H9 (cell line): ENCODE measurements around the gene CROCC. TPM values are rescaled to one million over a fixed set of nuclear protein-coding genes. Genes with fewer than 3 reads are reported as not detected.
"Not testable (repeated sequence)": the region's sequence is repeated elsewhere in the genome, so short reads cannot be mapped to it uniquely, and the experiment has no call there.

Source experiments
- DNase-seq: peaks from one replicate; pipeline ENCODE4 v3.0.0-alpha.2; 2017
- H2AFZ ChIP-seq: one replicate; pipeline ENCODE4 v1.6.1; 2013; ENCODE audit warnings: mild to moderate bottlenecking, low read length, control low read depth, moderate library complexity
- H2AK5ac ChIP-seq: 2 replicates; pipeline ENCODE4 v1.6.1; 2013; ENCODE audit warnings: low read length, control low read depth, mixed read lengths; ENCODE audit not compliant: insufficient read length
- H2BK120ac ChIP-seq: one replicate; pipeline ENCODE4 v1.6.1; 2013; ENCODE audit warnings: low read depth, mild to moderate bottlenecking, low read length, control low read depth, inconsistent platforms; ENCODE audit not compliant: poor library complexity, severe bottlenecking
- H2BK12ac ChIP-seq: 2 replicates; pipeline ENCODE4 v1.6.1; 2013; ENCODE audit warnings: low read length, control low read depth, mixed read lengths, low read depth; ENCODE audit not compliant: insufficient read length
- H2BK15ac ChIP-seq: 2 replicates; pipeline ENCODE4 v1.6.1; 2013; ENCODE audit warnings: low read depth, low read length, control low read depth
- H2BK20ac ChIP-seq: one replicate; pipeline ENCODE4 v1.6.1; 2013; ENCODE audit warnings: low read depth, mild to moderate bottlenecking, low read length, control low read depth, inconsistent platforms; ENCODE audit not compliant: poor library complexity, severe bottlenecking
- H2BK5ac ChIP-seq: 2 replicates; pipeline ENCODE4 v1.6.1; 2013; ENCODE audit warnings: low read length, control low read depth, mixed read lengths; ENCODE audit not compliant: insufficient read length
- H3K14ac ChIP-seq: 2 replicates; pipeline ENCODE4 v1.6.1; 2013; ENCODE audit warnings: low read length, control low read depth; ENCODE audit not compliant: insufficient read depth
- H3K18ac ChIP-seq: 2 replicates; pipeline ENCODE4 v1.6.1; 2013; ENCODE audit warnings: low read depth, mild to moderate bottlenecking, mixed read lengths, low read length, control low read depth; ENCODE audit not compliant: insufficient read length
- H3K23ac ChIP-seq: 2 replicates; pipeline ENCODE4 v1.6.1; 2013; ENCODE audit warnings: low read length, control low read depth, mixed read lengths, low read depth; ENCODE audit not compliant: insufficient read length
- H3K23me2 ChIP-seq: 2 replicates; pipeline ENCODE4 v1.6.1; 2013; ENCODE audit warnings: low read depth, mild to moderate bottlenecking, mixed read lengths, low read length, control low read depth; ENCODE audit not compliant: insufficient read length, poor library complexity, severe bottlenecking
- H3K27ac ChIP-seq: 2 replicates; pipeline ENCODE4 v1.5.1; 2013; ENCODE audit warnings: low read length, control low read depth, mixed read lengths, low read depth; ENCODE audit not compliant: insufficient read length
- H3K27me3 ChIP-seq: 2 replicates; pipeline ENCODE4 v1.6.1; 2013; ENCODE audit warnings: low read length, control low read depth, inconsistent platforms; ENCODE audit not compliant: insufficient read depth
- H3K4ac ChIP-seq: 2 replicates; pipeline ENCODE4 v1.6.1; 2013; ENCODE audit warnings: low read depth, mild to moderate bottlenecking, control low read depth, inconsistent platforms, low read length, moderate library complexity
- H3K4me1 ChIP-seq: 2 replicates; pipeline ENCODE4 v1.6.1; 2013; ENCODE audit warnings: low read length, control low read depth, inconsistent platforms; ENCODE audit not compliant: insufficient read depth
- H3K4me2 ChIP-seq: 2 replicates; pipeline ENCODE4 v1.6.1; 2013; ENCODE audit warnings: low read length, control low read depth, mixed read lengths; ENCODE audit not compliant: insufficient read length, insufficient read depth
- H3K56ac ChIP-seq: 2 replicates; pipeline ENCODE4 v1.6.1; 2013; ENCODE audit warnings: low read depth, mild to moderate bottlenecking, mixed read lengths, low read length, control low read depth; ENCODE audit not compliant: insufficient read length
- H3K79me1 ChIP-seq: 2 replicates; pipeline ENCODE4 v1.6.1; 2013; ENCODE audit warnings: low read depth, mild to moderate bottlenecking, moderate library complexity, low read length, control low read depth, inconsistent platforms; ENCODE audit not compliant: insufficient read depth, poor library complexity, severe bottlenecking
- H3K79me2 ChIP-seq: 2 replicates; pipeline ENCODE4 v1.6.1; 2013; ENCODE audit warnings: low read length, control low read depth, inconsistent platforms; ENCODE audit not compliant: insufficient read depth
- H3K9ac ChIP-seq: 2 replicates; pipeline ENCODE4 v1.6.1; 2013; ENCODE audit warnings: low read length, control low read depth, mixed read lengths; ENCODE audit not compliant: insufficient read length; ENCODE audit errors: extremely low read depth
- H3K9me3 ChIP-seq: one replicate; pipeline ENCODE4 v1.6.1; 2013; ENCODE audit warnings: low read depth, low read length, inconsistent platforms; ENCODE audit not compliant: control insufficient read depth
- H3T11ph ChIP-seq: one replicate; pipeline ENCODE4 v1.6.1; 2013; ENCODE audit warnings: mild to moderate bottlenecking, low read length, control low read depth, inconsistent platforms
- H4K20me1 ChIP-seq: one replicate; pipeline ENCODE4 v1.6.1; 2013; ENCODE audit not compliant: control insufficient read depth, insufficient read length, insufficient read depth
- H4K5ac ChIP-seq: 2 replicates; pipeline ENCODE4 v1.6.1; 2013; ENCODE audit warnings: low read depth, mild to moderate bottlenecking, mixed read lengths, low read length, control low read depth; ENCODE audit not compliant: insufficient read length
- H4K8ac ChIP-seq: replicated peaks from 2 replicates; pipeline ENCODE4 v1.6.1; 2013; ENCODE audit warnings: low read length, control low read depth, mixed read lengths, low read depth; ENCODE audit not compliant: insufficient read length
- H4K91ac ChIP-seq: 2 replicates; pipeline ENCODE4 v1.6.1; 2013; ENCODE audit warnings: low read depth, mild to moderate bottlenecking, moderate library complexity, mixed read lengths, low read length, control low read depth; ENCODE audit not compliant: insufficient read length
- H3K27ac Mint-ChIP-seq, 3 experiments: 2 replicates in 2 of 3; 3 replicates in 1 of 3; pipeline ENCODE4 v1.8.0; 2020 to 2021; ENCODE audit warnings: mixed read lengths in 3 of 3, mild to moderate bottlenecking in 1 of 3, moderate library complexity in 1 of 3
- H3K27me3 Mint-ChIP-seq: 2 replicates; pipeline ENCODE4 v1.8.0; 2021; ENCODE audit warnings: low read depth, mild to moderate bottlenecking, moderate library complexity, mixed read lengths
- H3K36me3 Mint-ChIP-seq, 3 experiments: 2 replicates in 2 of 3; 3 replicates in 1 of 3; pipeline ENCODE4 v1.8.0; 2020 to 2021; ENCODE audit warnings: low read depth in 3 of 3, mixed read lengths in 3 of 3; ENCODE audit not compliant: insufficient read depth in 1 of 3
- H3K4me1 Mint-ChIP-seq, 2 experiments: 2 replicates each; pipeline ENCODE4 v1.8.0; 2020; ENCODE audit warnings: mixed read lengths in 2 of 2
- H3K4me3 Mint-ChIP-seq, 2 experiments: 2 replicates in 1 of 2; 3 replicates in 1 of 2; pipeline ENCODE4 v1.8.0; 2020 to 2021; ENCODE audit warnings: mild to moderate bottlenecking in 2 of 2, mixed read lengths in 2 of 2, moderate library complexity in 1 of 2
- H3K9me3 Mint-ChIP-seq, 2 experiments: 2 replicates in 1 of 2; 3 replicates in 1 of 2; pipeline ENCODE4 v1.8.0; 2020; ENCODE audit warnings: mild to moderate bottlenecking in 2 of 2, mixed read lengths in 2 of 2, moderate library complexity in 1 of 2
- CTCF ChIP-seq: fragments of 200-600 bp; sonication (generic); conservative IDR thresholded peaks from 3 replicates; pipeline ENCODE4 v1.8.0; 2021; ENCODE audit warnings: antibody characterized with exemption, mild to moderate bottlenecking
- WGBS: extraction: QIAGEN DNeasy Blood & Tissue Kit; methylation state at CpG from one replicate; pipeline ENCODE4 v1.1.7; 2013; ENCODE audit warnings: missing lambda C conversion rate, low lambda C conversion rate, mixed read lengths; ENCODE audit not compliant: insufficient read length; ENCODE audit errors: extremely low coverage; 5-methylcytosine and 5-hydroxymethylcytosine counted together
- total RNA-seq: library from RNA; stranded (reverse); gene quantifications from 2 replicates; pipeline ENCODE4 v1.2.1, GENCODE V29; 2021

The CROCC gene
- total RNA-seq, 1 experiment from 2014 or later, result 40.7 TPM

GRCh38 chr1:16918371-16918770, 3.4 kb upstream of the CROCC start:
- no peaks in the 10 kb centered on the region for H4K20me1 ChIP-seq
- no peak overlapping the region for H4K91ac ChIP-seq
- H3K23ac ChIP-seq, result no peak overlapping the region
- no peak overlapping the region for H2BK20ac ChIP-seq
- Mint-ChIP-seq H3K4me3 (no peak overlapping the region), H3K27me3 (peaks cover 3% of the 10 kb centered on the region; the same call in 1 of the 2 replicates), H3K4me1 (peaks cover 29 to 38% of the 10 kb centered on the region in 2 experiments), H3K9me3 (no peaks in the 10 kb centered on the region), H3K27ac (no peak overlapping the region), H3K36me3 (no peaks in the 10 kb centered on the region)
- H3K56ac ChIP-seq, result no peak overlapping the region
- no peak overlapping the region for H3K27ac ChIP-seq
- H2BK15ac ChIP-seq, result no peak overlapping the region
- no peaks in the 10 kb centered on the region for H3K9me3 ChIP-seq
- no peak overlapping the region for H3K14ac ChIP-seq
- H4K8ac ChIP-seq, result no peak overlapping the region
- no peaks in the 10 kb centered on the region for H3K27me3 ChIP-seq
- no peak overlapping the region for H3K9ac ChIP-seq
- no peaks in the 10 kb centered on the region for H3K79me1 ChIP-seq
- no peak overlapping the region for H3K4me2 ChIP-seq
- H2AK5ac ChIP-seq, result no peak overlapping the region
- TF ChIP-seq CTCF, result no peak
- no peak overlapping the region for H2BK5ac ChIP-seq
- DNase-seq, result no peak
- H3K4ac ChIP-seq, result no peak overlapping the region
- peaks cover 4% of the 10 kb centered on the region; the same call in 1 of the 2 replicates for H3K79me2 ChIP-seq
- H3T11ph ChIP-seq, result no peak overlapping the region
- no peaks in the 10 kb centered on the region for H3K4me1 ChIP-seq
- peaks cover 9% of the 10 kb centered on the region for H3K23me2 ChIP-seq
- H4K5ac ChIP-seq, result no peak overlapping the region
- no peak overlapping the region for H2BK120ac ChIP-seq
- WGBS, result no CpG with 5 or more reads among the region's 3 CpGs
- no peak overlapping the region for H2AFZ ChIP-seq
- no peak overlapping the region for H3K18ac ChIP-seq
- H2BK12ac ChIP-seq, result no peak overlapping the region

GRCh38 chr1:16918936-16919665, 2.6 kb upstream of the CROCC start:
- not testable (repeated sequence) for H3K79me2 ChIP-seq, H2AFZ ChIP-seq, H3K23ac ChIP-seq, H2BK20ac ChIP-seq, H3T11ph ChIP-seq, H3K79me1 ChIP-seq, H3K14ac ChIP-seq, H3K9me3 ChIP-seq, H3K23me2 ChIP-seq, H4K20me1 ChIP-seq, H3K4me2 ChIP-seq, H3K9ac ChIP-seq, H3K36me3 Mint-ChIP-seq, H3K27me3 Mint-ChIP-seq, H2AK5ac ChIP-seq, H3K4ac ChIP-seq, H2BK120ac ChIP-seq, H3K4me3 Mint-ChIP-seq, H2BK12ac ChIP-seq, H3K4me1 ChIP-seq, H3K18ac ChIP-seq, H3K56ac ChIP-seq, H3K27me3 ChIP-seq, H3K27ac ChIP-seq, H3K9me3 Mint-ChIP-seq, H4K8ac ChIP-seq, H3K27ac Mint-ChIP-seq, H2BK15ac ChIP-seq, H4K91ac ChIP-seq, H2BK5ac ChIP-seq, H4K5ac ChIP-seq
- DNase-seq, result peak; percentile 27
- peaks cover 28 to 37% of the 10 kb centered on the region in 2 experiments for H3K4me1 Mint-ChIP-seq
- WGBS, result no CpG with 5 or more reads among the region's 15 CpGs
